ENCODE data around the gene HS6ST3. TPM values are rescaled to one million over a fixed set of nuclear protein-coding genes. Genes with fewer than 3 reads are reported as not detected.

The HS6ST3 gene
- total and polyA plus RNA-seq, 2 donors (not counting 3 experiments of a cell fraction or from before 2014, with no cell fraction given) = 0.03 to 0.15 TPM

DNA sequence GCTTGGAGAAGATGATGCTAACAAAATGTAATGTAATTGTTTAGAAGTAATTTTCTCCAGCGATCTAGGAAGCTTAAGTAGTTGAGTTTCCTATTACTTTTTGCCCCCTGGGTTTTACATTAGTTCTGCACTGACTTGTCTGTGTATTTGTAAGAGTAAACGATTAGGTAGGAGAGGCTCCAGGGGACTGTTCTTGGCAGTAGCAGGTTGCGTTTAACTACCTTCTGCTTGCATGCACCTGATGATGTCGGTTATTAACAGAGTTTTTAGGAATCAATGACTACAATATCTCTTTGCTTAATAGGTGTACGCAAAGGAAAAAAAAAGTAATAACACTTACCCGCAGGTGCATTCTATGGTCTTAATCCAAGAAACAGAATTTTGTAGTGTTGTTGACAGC is 18.4 kb upstream of the HS6ST3 start:
- ChIA-PET CTCF (interaction anchor here (0.9 to 1.3 kb wide), 2 partner anchors 51 to 158 kb away, joined by 4 read pairs; no protein-coding TSS in a partner anchor), POLR2A (no interaction called here)
- DNase-seq (ENCODE audit: low read depth, low spot score) = no peak
- Histone ChIP-seq H3K9me3 (replicated peaks; ENCODE audit: control insufficient read depth, insufficient read depth, low read length) (no peaks in the 10 kb centered on the region), H3K36me3 (ENCODE audit: control insufficient read depth in 2 of 2, extremely low read depth in 1 of 2, insufficient read depth in 2 of 2, low read length in 2 of 2) (no peaks in the 10 kb centered on the region), H3K27ac (ENCODE audit: insufficient read depth, low read depth, low read length) (no peak overlapping the region), H3K4me1 (ENCODE audit: control insufficient read depth, extremely low read depth, insufficient read depth, low read length) (no peaks in the 10 kb centered on the region), H4K20me1 (replicated peaks; ENCODE audit: control insufficient read depth, extremely low read depth, insufficient read depth, low read length) (no peaks in the 10 kb centered on the region), H3K9me1 (replicated peaks; ENCODE audit: control insufficient read depth, extremely low read depth, insufficient read depth, low read length) (no peaks in the 10 kb centered on the region), H3K4me3 (replicated peaks in 1 of 3; ENCODE audit: insufficient read depth in 1 of 3, low read depth in 1 of 3, low read length in 3 of 3) (no peak overlapping the region), H3K79me2 (ENCODE audit: control insufficient read depth, insufficient read depth, low read length) (no peaks in the 10 kb centered on the region), H3K9ac (replicated peaks; ENCODE audit: extremely low read depth, insufficient read depth, low read length) (no peak overlapping the region), H3K4me2 (ENCODE audit: insufficient read depth, low read length) (no peak overlapping the region), H3K27me3 (ENCODE audit: control insufficient read depth in 2 of 2, insufficient read depth in 2 of 2, low read length in 2 of 2) (peaks cover 10 to 13% of the 10 kb centered on the region in 2 experiments), H2AFZ (ENCODE audit: low read depth, low read length) (no peak overlapping the region)
- dilution Hi-C loops (cut with MboI; ENCODE audit: extremely low pct_ligation_motif_present, low sequenced_read_pairs) = no loop called here
- FAIRE-seq = no peak
- no TSS peak for BruUV-seq (replicated peaks)
- intact Hi-C loops (cut with micrococcal nuclease) = no loop called here
- TF ChIP-seq POLR2AphosphoS5 (IDR thresholded peaks at IDR 0.05; ENCODE audit: insufficient read depth, low read depth, low read length) = no peak
- no peak for TF ChIP-seq EZH2 (IDR thresholded peaks at IDR 0.05; ENCODE audit: borderline replicate concordance, low read depth, low read length, severe bottlenecking)
- TF ChIP-seq MYC (IDR thresholded peaks at IDR 0.05; ENCODE audit: low read depth, low read length) = no peak
- TF ChIP-seq, protein P1, sequence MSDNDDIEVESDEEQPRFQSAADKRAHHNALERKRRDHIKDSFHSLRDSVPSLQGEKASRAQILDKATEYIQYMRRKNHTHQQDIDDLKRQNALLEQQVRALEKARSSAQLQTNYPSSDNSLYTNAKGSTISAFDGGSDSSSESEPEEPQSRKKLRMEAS (IDR thresholded peaks at IDR 0.05; ENCODE audit: insufficient read depth, insufficient read length) = no peak
- no peak for TF ChIP-seq JUN (IDR thresholded peaks at IDR 0.05; ENCODE audit: borderline replicate concordance, insufficient read depth, insufficient read length, low read depth)
- no peak for TF ChIP-seq POLR2A (IDR thresholded peaks at IDR 0.05; ENCODE audit: low read depth, low read length)
- no peak for TF ChIP-seq FOS (IDR thresholded peaks at IDR 0.05; ENCODE audit: borderline replicate concordance, insufficient read depth, low read length)
- TF ChIP-seq GATA2 (IDR thresholded peaks at IDR 0.05; ENCODE audit: insufficient read depth, insufficient read length, low read depth, low read length) = no peak
- TF ChIP-seq, protein P2, sequence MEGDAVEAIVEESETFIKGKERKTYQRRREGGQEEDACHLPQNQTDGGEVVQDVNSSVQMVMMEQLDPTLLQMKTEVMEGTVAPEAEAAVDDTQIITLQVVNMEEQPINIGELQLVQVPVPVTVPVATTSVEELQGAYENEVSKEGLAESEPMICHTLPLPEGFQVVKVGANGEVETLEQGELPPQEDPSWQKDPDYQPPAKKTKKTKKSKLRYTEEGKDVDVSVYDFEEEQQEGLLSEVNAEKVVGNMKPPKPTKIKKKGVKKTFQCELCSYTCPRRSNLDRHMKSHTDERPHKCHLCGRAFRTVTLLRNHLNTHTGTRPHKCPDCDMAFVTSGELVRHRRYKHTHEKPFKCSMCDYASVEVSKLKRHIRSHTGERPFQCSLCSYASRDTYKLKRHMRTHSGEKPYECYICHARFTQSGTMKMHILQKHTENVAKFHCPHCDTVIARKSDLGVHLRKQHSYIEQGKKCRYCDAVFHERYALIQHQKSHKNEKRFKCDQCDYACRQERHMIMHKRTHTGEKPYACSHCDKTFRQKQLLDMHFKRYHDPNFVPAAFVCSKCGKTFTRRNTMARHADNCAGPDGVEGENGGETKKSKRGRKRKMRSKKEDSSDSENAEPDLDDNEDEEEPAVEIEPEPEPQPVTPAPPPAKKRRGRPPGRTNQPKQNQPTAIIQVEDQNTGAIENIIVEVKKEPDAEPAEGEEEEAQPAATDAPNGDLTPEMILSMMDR (IDR thresholded peaks at IDR 0.05; ENCODE audit: extremely low read depth in 1 of 2, insufficient read depth in 1 of 2, low read depth in 1 of 2, low read length in 2 of 2) = no peak

Measured in endothelial cell of umbilical vein (primary cell).